HPDE6-E6E7 (cell line): ENCODE results near the gene CLSTN3.
"Not testable (repeated sequence)": the region's sequence is repeated elsewhere in the genome, so short reads cannot be mapped to it uniquely, and the experiment has no call there.

Experiments used
- DNase-seq: peaks from one replicate; pipeline ENCODE4 v3.0.0; 2011; ENCODE audit warnings: missing footprints; ENCODE audit errors: extremely low spot score

Gene CLSTN3

GRCh38 chr12:7150356-7150755, 20.2 kb downstream of the CLSTN3 start:
- DNase-seq: no peak

- no peak for DNase-seq
Measured at GRCh38 chr12:7150841-7151240, 20.7 kb downstream of the CLSTN3 start.

DNA sequence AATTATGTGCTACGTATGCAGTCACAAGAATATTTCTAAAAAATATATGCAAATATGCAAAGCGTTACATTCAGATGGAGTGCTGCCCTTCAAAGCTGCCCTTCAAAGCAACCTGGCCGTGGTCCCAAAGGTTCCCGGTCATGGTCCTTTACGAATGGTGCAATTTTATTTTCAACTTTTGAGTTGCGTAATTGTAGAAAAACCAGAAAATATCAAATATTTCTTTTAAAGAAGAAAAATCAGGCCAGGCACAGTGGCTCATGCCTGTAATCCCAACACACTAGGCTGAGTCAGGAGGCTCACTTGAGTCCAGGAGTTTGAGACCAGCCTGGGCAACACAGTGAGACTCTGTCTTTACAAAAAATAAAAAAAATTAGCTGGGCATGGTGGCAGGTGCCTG, 21.4 kb downstream of the CLSTN3 start:
- DNase-seq: no peak

GRCh38 chr12:7152818-7153217, 22.6 kb downstream of the CLSTN3 start:
- no peak for DNase-seq

DNA sequence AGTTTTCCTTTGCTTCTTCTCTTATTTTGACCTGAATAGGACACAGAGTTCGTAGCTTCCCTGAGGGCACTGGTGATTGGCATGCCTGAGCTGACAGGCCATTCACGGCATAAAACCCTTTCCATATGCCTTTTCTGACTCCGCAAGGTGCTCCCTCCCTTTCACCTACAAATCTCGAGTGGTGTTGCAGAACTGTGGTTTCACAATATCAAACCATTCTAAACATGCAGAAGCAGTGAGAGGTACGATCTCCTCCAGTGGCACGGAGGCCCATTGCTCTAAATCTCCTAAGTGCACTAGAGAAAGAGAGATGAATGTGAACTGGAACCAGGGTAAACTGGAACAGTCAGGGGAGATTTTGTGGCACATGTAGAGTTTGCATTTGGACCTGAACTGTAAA, 23.9 kb downstream of the CLSTN3 start:
- no peak for DNase-seq

DNA sequence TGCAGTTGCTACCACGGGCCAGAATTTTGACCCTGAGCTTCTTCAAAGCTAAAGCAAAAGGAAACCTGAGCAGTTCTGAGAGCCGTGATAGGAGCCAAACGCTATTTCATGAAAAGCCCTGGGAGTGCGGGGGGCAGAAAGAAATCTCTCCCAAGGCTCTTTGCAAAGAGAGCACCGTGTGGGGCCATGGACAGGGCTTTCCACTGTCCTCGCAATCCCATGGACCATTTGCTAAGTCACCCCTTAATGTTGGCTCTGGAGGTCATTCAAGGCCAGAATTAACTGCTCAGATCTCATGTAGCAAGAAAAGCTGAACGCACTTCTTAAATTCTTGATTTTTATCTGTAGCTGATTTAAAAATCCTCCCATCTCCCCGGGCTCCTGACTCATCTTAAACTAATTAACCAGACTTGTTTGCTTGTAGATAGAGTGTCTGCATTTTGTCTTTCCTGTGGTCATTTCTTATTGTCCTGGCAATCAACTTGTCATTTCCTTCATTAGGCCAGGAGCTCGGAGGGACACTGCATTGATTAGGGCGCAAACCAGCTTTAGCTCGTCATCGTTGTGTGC, 24.8 kb downstream of the CLSTN3 start:
- DNase-seq: no peak

- peak; percentile 67 for DNase-seq
Measured at GRCh38 chr12:7155471-7156034, 25.4 kb downstream of the CLSTN3 start.

DNA sequence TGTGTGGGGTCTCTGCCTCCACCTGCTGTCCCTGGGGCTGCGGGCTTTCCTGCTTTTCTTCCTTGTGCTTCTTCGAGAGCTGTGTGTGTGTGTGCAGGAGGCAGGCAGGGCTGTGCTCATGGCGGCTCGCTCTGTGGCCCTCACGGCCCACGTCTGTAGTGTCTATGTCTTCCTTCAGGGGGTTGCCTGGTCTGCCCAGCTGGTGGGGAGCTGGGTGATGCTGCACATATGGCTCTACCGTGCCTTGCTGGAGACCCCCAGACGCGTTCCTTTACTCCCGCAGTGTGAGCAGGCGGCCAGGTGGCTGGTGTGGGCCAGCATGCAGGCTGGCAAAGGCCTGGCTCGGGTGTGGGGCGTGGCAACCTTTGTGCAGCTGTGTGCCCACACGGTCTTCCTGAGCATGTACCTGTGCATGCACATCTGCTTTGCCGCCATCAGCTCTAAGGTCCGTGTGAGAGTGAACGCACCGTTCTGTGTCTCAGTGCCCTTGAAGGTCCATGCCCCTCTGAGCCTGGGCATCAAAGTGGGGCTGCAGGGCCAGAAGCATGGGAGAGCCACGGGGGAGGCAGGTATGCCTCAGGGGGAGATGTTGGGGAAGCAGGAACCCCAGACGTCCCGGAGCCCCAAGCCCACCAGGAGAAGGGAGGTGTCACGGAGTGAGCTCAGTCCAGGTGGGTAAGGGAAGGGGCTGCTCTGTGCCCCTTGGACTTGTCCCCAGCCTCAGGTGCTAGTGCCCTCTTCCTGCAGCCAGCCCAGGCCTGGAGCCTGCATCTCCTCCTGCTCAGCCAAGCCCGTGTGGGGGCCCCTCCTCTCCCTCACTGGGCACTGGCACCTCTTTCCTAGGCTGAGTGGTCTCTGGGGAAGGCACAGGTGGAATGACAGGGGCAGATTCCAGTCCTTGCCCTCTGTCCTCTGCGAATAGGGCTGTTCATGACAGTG, 26.4 kb downstream of the CLSTN3 start:
- no peak for DNase-seq

GRCh38 chr12:7157391-7157790, 27.2 kb downstream of the CLSTN3 start:
- DNase-seq: no peak

- no peak for DNase-seq
Measured at GRCh38 chr12:7158781-7159609, 28.8 kb downstream of the CLSTN3 start.

DNA sequence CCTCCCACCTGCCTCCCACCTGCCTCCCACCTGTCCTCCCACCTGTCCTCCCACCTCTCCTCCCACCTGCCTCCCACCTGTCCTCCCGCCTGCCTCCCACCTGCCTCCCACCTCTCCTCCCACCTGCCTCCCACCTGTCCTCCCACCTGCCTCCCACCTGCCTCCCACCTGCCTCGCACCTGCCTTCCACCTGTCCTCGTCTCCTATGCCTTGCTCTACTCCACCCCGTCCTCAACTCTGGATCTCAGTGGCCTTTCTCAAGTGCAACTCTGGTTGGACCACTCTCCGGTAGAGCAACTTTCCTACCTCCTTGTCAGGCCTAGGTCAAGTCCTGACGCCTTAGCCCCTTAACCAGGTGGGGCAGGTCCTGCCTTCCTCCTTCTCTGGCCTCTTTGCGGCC, 30.0 kb downstream of the CLSTN3 start:
- no peak for DNase-seq

- no peak for DNase-seq
Measured at GRCh38 chr12:7161327-7161726, 31.2 kb downstream of the CLSTN3 start.

DNA sequence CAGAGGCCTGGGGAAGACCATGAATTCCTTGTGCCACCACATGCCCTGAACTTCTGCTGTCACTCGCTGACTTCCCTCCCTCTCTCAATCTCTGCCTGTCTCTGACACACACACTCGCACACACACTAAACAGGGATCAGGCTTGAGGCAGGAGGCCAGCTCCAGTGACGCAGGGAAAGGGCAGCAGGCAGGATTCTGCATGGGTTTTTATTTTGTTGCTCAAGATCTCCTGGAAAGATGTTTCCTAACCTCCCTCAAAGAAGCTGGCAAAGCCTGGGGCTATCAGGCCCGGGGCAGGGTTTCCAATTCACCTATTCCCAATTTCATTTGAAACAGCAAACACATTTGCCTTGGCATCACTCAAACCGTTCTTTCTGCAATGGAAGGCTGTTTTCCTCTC, 31.6 kb downstream of the CLSTN3 start:
- DNase-seq: no peak

- peak; percentile 72 for DNase-seq
Measured at GRCh38 chr12:7162691-7163114, 32.5 kb downstream of the CLSTN3 start.

DNA sequence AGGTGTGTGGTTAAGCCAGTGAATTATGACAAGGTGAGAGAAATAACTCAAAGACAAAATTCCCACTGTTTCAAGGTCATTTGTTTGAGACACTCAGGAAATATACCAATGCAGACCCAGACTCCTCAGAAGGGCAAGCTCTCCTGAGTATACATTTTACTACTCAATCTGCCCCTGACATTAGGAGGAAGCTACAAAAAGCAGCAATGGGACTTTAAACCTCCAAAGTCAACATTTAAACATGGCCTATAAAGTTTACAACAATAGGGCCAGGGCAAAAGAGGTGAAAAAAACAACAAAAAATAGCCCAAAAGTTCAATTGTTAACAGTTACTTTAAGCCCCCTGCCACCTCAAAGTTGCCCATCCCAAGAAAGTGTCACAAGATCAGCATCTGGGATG, 39.8 kb downstream of the CLSTN3 start:
- no peak for DNase-seq

DNA sequence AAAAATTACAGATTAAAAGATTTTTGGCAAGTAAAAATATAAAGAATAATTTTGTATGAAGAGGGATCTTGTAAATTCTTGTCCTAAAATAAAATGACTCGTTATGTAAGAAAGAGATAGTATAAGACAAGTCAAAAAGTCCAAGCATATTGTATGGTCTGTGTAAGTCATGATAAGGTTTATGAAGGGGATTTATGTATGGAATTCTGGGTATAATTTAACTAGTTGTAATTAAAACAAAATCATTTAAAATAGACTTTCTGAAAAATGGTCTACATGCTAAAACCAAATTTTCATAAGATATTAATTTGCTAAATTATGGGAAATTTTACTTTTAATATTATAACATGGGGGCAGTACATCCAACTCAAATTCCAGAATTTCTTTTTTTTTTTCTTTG, 41.7 kb downstream of the CLSTN3 start:
- no peak for DNase-seq

DNA sequence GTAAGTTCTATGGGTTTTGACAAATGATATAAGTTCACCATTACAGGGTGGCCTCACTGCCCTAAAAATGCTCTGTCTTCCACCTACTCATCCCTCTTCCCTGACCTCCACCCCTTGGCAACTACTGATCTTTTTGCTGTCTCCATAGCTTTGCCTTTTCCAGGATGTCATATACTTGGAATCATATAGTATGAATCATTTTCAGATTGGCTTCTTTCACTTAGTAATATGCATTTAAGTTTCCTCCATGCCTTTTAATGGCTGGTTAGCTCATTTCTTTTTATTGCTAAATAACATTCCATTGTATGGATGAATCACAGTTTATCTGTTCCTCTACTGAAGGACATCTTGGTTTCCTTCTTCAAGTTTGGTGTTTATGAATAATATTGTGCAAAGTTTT, 45.3 kb downstream of the CLSTN3 start:
- no peak for DNase-seq

GRCh38 chr12:7176595-7176994, 46.4 kb downstream of the CLSTN3 start:
- DNase-seq: no peak

DNA sequence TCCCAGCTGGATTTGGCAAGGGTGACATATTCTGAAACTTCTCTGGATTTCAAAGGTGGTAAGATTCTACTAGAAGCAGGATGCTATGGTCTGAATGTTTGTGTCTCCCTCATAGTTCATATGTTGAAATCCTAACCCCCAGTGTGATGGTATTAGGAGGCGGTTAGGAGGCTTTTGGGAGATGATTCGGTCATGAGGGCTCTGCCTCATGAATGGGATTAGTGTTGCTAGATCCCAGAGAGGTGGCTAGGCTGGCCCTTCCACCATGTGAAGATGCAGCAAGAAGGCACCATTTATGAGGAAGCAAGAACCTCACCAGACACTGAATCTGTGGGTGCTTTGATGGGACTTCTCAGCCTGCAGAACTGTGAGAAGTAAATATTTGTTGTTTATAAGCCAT, 48.3 kb downstream of the CLSTN3 start:
- DNase-seq: no peak

GRCh38 chr12:7180685-7181084, 50.5 kb downstream of the CLSTN3 start:
- no peak for DNase-seq

DNA sequence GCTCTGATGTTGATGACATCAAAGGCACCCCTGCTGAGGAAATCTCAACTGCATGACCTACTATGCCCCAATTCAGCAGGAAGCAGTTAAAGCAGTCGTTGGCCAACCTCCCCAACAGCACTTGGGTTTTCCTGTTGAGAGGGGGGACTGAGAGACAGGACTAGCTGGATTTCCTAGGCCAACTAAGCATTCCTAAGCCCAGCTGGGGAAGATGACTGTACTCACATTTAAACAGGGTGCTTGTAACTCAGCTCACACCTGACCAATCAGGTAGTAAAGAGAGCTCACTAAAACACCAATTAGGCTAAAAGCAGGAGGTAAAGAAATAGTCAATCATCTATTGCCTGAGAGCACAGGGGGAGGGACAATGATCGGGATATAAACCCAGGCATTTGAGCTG, 55.9 kb downstream of the CLSTN3 start:
- not testable (repeated sequence) for DNase-seq
